ENCODE results near the gene ADH7.

Gene ADH7

DNA sequence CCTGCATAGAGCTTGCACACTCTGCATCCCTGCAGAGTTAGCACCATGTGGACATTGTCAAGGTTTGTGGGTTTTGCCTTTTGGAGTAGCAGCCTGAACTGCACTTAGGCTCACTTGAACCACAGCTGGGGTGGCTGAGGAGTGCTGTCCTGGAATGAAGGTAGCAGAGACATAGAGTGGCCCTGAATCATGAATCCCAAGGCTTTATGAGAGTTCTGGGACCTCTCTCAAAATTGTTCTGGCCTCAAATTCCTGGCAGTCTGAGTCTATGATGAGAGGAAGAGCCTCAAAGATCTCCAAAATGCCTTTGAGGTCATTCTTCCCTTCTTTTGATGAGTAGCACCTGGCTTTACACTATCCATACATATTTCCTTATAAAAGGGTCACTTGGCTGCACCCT lies 45.5 kb downstream of the ADH7 start:
- in situ Hi-C loops (cut with HindIII; ENCODE audit: low sequenced_read_pairs) = no loop called here
- DNase-seq (ENCODE audit: low read depth, low spot score) = no peak
- TF ChIP-seq, protein P1, sequence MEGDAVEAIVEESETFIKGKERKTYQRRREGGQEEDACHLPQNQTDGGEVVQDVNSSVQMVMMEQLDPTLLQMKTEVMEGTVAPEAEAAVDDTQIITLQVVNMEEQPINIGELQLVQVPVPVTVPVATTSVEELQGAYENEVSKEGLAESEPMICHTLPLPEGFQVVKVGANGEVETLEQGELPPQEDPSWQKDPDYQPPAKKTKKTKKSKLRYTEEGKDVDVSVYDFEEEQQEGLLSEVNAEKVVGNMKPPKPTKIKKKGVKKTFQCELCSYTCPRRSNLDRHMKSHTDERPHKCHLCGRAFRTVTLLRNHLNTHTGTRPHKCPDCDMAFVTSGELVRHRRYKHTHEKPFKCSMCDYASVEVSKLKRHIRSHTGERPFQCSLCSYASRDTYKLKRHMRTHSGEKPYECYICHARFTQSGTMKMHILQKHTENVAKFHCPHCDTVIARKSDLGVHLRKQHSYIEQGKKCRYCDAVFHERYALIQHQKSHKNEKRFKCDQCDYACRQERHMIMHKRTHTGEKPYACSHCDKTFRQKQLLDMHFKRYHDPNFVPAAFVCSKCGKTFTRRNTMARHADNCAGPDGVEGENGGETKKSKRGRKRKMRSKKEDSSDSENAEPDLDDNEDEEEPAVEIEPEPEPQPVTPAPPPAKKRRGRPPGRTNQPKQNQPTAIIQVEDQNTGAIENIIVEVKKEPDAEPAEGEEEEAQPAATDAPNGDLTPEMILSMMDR (IDR thresholded peaks at IDR 0.05; ENCODE audit: low read depth, low read length) = no peak
- no peak overlapping the region for H3K4me3 ChIP-seq (ENCODE audit: low read depth, low read length)

DNA sequence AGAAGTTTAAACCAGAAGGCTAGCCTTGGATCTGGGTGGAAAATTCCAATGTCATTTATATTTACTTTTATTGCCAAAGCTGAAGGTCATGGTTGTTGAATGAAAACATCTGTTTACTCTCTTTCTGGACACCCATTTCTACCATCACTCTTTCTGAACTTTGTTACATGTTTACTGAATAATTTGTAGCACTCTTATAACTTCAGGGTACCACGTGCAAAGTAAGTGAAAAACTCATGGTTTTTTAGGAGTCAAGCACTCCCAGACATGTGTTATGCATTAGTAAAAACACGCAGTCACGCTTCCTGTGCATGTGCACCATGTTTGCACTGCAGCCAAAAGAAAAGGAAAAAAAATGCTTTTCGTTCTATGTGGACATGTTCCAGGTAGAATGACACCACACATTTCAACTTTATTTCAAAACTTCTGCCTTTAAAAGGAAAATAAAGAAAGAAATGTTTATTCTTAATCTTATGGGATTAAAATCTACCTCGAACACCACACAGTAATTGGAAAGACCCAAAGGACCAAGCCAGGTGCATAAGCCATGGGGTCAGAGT lies 51.2 kb downstream of the ADH7 start:
- DNase-seq (ENCODE audit: low read depth, low spot score) = peak; percentile 64
- TF ChIP-seq, protein P1 (IDR thresholded peaks at IDR 0.05; ENCODE audit: low read depth, low read length) = no peak
- H3K4me3 ChIP-seq (ENCODE audit: low read depth, low read length) = no peak overlapping the region
- in situ Hi-C loops (cut with HindIII; ENCODE audit: low sequenced_read_pairs) = no loop called here

DNA sequence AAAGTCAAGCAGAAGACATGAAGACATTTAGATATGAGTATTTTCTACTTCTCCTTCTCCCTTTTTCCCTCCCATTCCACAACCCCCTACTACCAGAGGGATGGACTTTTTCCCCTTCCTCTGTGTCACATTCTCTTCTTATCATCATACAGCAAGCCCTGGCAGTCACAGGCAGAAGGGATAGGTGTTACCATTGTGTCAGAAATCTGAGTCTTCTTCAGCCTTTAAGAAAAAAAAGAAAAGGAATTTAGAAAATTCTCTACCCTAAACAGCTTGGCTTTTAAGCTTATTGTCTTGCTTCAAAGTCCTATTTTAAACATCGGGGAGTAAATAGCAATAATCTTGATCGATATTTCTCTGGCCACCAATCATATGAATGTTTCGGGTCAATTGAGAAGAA lies 51.7 kb downstream of the ADH7 start:
- TF ChIP-seq, protein P1 (IDR thresholded peaks at IDR 0.05; ENCODE audit: low read depth, low read length) = no peak
- H3K4me3 ChIP-seq (ENCODE audit: low read depth, low read length) = no peak overlapping the region
- in situ Hi-C loops (cut with HindIII; ENCODE audit: low sequenced_read_pairs) = no loop called here
- DNase-seq (ENCODE audit: low read depth, low spot score) = no peak

DNA sequence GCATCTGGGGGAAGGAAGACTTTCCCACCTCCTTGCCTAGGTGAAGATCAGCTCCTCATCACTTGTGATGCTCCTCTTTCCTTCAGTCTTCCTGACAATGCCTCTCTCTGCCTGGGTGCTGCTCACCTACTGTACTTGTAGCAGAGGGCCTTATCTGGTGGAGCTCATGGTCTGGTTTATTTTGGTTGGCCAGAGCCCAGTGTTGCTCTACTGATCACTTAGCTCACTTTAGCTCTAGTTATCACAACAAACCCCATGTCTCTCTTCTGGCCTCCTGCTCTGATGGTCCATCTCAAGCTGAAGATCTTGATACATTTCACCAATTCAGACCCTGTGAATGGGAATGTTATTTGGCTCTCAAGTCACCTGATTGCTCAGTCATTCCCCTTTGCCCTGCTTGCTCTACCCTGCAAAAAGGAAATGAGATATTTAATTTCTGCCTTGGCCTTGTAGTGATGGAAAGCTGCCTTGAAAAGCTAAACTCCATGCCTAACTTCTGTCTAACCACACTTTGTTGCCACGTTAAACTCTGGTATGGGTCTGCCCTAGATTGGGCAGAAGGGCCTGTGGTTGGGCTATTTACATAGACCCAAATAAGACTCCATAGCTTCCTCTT lies 52.3 kb downstream of the ADH7 start:
- TF ChIP-seq, protein P1 (IDR thresholded peaks at IDR 0.05; ENCODE audit: low read depth, low read length) = no peak
- DNase-seq (ENCODE audit: low read depth, low spot score) = no peak
- no peak overlapping the region for H3K4me3 ChIP-seq (ENCODE audit: low read depth, low read length)
- in situ Hi-C loops (cut with HindIII; ENCODE audit: low sequenced_read_pairs) = no loop called here

DNA sequence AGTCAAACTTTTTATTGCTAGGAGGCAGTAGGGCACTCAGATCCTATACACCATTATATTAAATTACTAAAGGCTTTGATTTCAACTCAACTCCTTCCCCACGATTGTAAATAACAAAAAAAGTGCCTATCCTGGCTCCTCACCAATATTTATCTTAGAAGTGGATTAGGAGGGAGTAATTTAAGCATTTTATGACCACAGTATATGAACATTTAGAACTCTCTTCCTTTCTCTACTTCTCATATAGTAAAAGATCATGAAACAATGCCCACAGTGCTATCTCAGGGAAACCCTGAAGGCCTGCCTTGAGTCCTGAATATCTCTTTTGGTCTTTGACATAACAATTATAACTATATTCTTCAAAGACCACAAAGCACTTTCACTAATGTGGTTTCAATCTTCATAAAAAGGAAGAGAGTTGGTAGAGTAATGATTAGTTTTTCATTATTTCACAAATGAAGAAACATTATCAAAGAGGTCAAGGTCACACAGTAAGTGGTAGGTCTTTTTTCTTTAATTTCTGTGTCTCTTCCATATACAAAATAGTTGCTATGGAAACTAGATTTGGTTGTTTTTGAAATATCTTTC lies 53.5 kb downstream of the ADH7 start:
- no peak for DNase-seq (ENCODE audit: low read depth, low spot score)
- in situ Hi-C loops (cut with HindIII; ENCODE audit: low sequenced_read_pairs) = no loop called here
- TF ChIP-seq, protein P1 (IDR thresholded peaks at IDR 0.05; ENCODE audit: low read depth, low read length) = no peak
- no peak overlapping the region for H3K4me3 ChIP-seq (ENCODE audit: low read depth, low read length)

- H3K4me3 ChIP-seq (ENCODE audit: low read depth, low read length) = no peak overlapping the region
- in situ Hi-C loops (cut with HindIII; ENCODE audit: low sequenced_read_pairs) = no loop called here
- DNase-seq (ENCODE audit: low read depth, low spot score) = no peak
- TF ChIP-seq, protein P1 (IDR thresholded peaks at IDR 0.05; ENCODE audit: low read depth, low read length) = no peak
These were observed 55.6 kb downstream of the ADH7 start for GRCh38 chr4:99379571-99379970.
